ENCODE measurements around the gene MESD.

The MESD gene

DNA sequence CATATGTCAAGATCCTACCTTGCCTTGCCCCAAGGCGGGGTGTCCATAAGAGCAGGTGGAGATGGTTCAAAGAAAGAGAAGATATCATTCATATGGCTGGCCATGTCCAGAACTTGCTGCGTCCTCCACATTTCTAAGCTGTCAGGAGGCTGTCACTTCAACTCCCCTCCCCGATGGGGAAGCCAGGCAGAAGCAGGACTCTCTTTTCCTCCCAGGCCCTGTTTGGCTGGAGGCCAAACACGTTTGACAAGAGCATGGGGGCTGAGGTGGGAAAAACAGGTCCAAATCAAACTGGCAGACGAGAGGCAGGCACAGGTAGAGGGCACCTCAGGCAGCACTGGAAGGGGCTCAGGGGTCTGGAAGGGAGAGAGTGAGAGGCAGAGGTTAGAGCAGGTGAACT is 37.7 kb downstream of the MESD start:
- DNase-seq = no peak
- H3K27ac Mint-ChIP-seq = no peak overlapping the region

GRCh38 chr15:80950291-80951078 is 39.1 kb downstream of the MESD start:
- H3K9me3 Mint-ChIP-seq = no peaks in the 10 kb centered on the region
- no peak for ATAC-seq
- DNase-seq = no peak
- no peak overlapping the region for H3K4me3 Mint-ChIP-seq
- no peaks in the 10 kb centered on the region for H3K27me3 Mint-ChIP-seq
- H3K36me3 Mint-ChIP-seq (ENCODE audit: low read depth) = peaks cover 20% of the 10 kb centered on the region
- H3K4me1 Mint-ChIP-seq = peaks cover 3% of the 10 kb centered on the region
- no peak overlapping the region for H3K27ac Mint-ChIP-seq

More for the DNA sequence above, 37.7 kb downstream of the MESD start:
- Mint-ChIP-seq H3K36me3 (ENCODE audit: low read depth) (peaks cover 17% of the 10 kb centered on the region), H3K9me3 (no peaks in the 10 kb centered on the region), H3K4me1 (peaks cover 14% of the 10 kb centered on the region), H3K27me3 (no peaks in the 10 kb centered on the region), H3K4me3 (no peak overlapping the region)
- ATAC-seq = no peak

- H3K9me3 Mint-ChIP-seq = no peaks in the 10 kb centered on the region
- H3K27ac Mint-ChIP-seq = no peak overlapping the region
- no peak overlapping the region for H3K4me3 Mint-ChIP-seq
Measured at GRCh38 chr15:80949756-80950155, 39.9 kb downstream of the MESD start.

GRCh38 chr15:80948651-80949292 is 40.8 kb downstream of the MESD start:
- H3K36me3 Mint-ChIP-seq (ENCODE audit: low read depth) = peaks cover 20% of the 10 kb centered on the region
- H3K4me3 Mint-ChIP-seq = no peak overlapping the region
- DNase-seq = no peak
- no peak overlapping the region for H3K27ac Mint-ChIP-seq
- no peak for ATAC-seq
- no peaks in the 10 kb centered on the region for H3K9me3 Mint-ChIP-seq
- no peaks in the 10 kb centered on the region for H3K4me1 Mint-ChIP-seq
- H3K27me3 Mint-ChIP-seq = no peaks in the 10 kb centered on the region

More at GRCh38 chr15:80949756-80950155, 39.9 kb downstream of the MESD start:
- DNase-seq = no peak
- no peak for ATAC-seq
- Mint-ChIP-seq H3K4me1 (no peaks in the 10 kb centered on the region), H3K27me3 (no peaks in the 10 kb centered on the region), H3K36me3 (ENCODE audit: low read depth) (peaks cover 20% of the 10 kb centered on the region)

GRCh38 chr15:80946576-80946975 is 43.0 kb downstream of the MESD start:
- Mint-ChIP-seq H3K27me3 (no peaks in the 10 kb centered on the region), H3K4me1 (no peaks in the 10 kb centered on the region), H3K36me3 (ENCODE audit: low read depth) (peaks cover 25% of the 10 kb centered on the region), H3K9me3 (no peaks in the 10 kb centered on the region), H3K27ac (no peak overlapping the region), H3K4me3 (no peak overlapping the region)
- DNase-seq (no peak), ATAC-seq (no peak)

DNA sequence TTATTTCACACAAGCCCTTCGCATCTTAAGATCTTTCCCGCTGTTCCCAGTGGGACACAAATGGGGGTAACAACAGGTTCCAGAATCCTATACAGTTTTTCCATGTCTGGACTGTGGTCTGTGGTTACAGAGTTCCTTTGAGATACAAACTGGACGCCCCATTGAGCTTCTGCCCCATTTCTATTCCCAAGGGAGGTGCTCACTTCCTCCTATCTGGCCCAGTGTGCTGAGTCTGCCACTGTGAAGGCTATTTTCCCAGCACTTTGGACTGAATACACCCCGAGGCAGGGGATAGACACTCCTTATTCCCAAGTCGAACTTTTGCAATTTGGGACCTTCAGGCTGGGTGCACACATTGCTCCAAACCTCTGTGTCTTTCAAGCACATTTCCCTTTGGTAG is 44.0 kb downstream of the MESD start:
- DNase-seq (no peak), ATAC-seq (no peak)
- H3K27ac Mint-ChIP-seq = no peak overlapping the region
- H3K36me3 Mint-ChIP-seq (ENCODE audit: low read depth) = peaks cover 27% of the 10 kb centered on the region
- H3K9me3 Mint-ChIP-seq = no peaks in the 10 kb centered on the region
- H3K4me1 Mint-ChIP-seq = no peaks in the 10 kb centered on the region
- H3K27me3 Mint-ChIP-seq = no peaks in the 10 kb centered on the region
- H3K4me3 Mint-ChIP-seq = no peak overlapping the region

DNA sequence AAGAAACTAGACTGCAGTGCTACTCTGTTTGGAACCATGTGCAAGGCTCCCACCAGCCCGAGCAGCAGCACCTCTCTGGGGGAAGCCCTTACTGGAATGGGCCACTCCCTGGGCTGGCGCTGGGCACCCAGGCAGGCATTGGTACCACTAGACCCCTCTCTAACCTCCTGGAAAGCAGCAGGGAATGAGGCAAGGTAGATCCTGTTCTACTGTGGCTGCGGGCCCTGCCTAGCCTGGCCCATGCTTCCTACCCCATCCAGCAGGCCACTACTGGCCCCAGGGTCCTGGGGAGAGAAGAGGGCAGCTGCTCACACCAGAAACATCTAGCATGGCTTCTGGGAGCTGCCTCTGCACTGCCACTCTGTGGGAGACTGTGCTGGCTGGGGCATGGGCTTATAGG is 44.8 kb downstream of the MESD start:
- H3K9me3 Mint-ChIP-seq = no peaks in the 10 kb centered on the region
- no peak for DNase-seq
- H3K36me3 Mint-ChIP-seq (ENCODE audit: low read depth) = peaks cover 25% of the 10 kb centered on the region
- H3K27ac Mint-ChIP-seq = no peak overlapping the region
- no peaks in the 10 kb centered on the region for H3K27me3 Mint-ChIP-seq
- H3K4me1 Mint-ChIP-seq = no peaks in the 10 kb centered on the region
- H3K4me3 Mint-ChIP-seq = no peak overlapping the region
- no peak for ATAC-seq

- peaks cover 19% of the 10 kb centered on the region for H3K36me3 Mint-ChIP-seq (ENCODE audit: low read depth)
- no peaks in the 10 kb centered on the region for H3K27me3 Mint-ChIP-seq
- H3K27ac Mint-ChIP-seq = no peak overlapping the region
- no peaks in the 10 kb centered on the region for H3K4me1 Mint-ChIP-seq
- DNase-seq (no peak), ATAC-seq (no peak)
- no peaks in the 10 kb centered on the region for H3K9me3 Mint-ChIP-seq
- H3K4me3 Mint-ChIP-seq = no peak overlapping the region
Measured at GRCh38 chr15:80942746-80943565, 46.7 kb downstream of the MESD start.

DNA sequence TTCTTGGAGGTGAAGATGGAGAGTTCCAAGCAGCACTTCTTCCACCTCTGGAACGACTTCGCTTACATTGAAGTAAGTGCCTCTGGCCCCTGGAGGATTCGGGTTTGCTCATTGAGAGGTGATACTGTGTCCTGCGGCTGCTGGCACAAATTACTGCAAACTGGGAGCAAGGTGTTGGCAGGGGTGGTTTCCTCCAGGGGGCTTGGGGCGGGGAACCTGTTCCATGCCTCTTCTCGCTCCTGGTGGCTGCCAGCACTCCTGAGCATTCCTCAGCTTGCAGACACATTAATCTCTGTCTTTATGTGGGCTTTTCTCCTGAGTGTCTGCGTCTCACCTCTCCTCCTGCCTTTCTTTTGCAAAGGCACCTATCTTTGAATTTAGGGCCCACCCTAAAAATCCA is 47.4 kb downstream of the MESD start:
- DNase-seq = no peak
- H3K9me3 Mint-ChIP-seq = no peaks in the 10 kb centered on the region
- ATAC-seq = no peak
- no peaks in the 10 kb centered on the region for H3K4me1 Mint-ChIP-seq
- no peak overlapping the region for H3K4me3 Mint-ChIP-seq
- H3K27me3 Mint-ChIP-seq = no peaks in the 10 kb centered on the region
- peaks cover 15% of the 10 kb centered on the region for H3K36me3 Mint-ChIP-seq (ENCODE audit: low read depth)
- no peak overlapping the region for H3K27ac Mint-ChIP-seq

- H3K9me3 Mint-ChIP-seq = no peaks in the 10 kb centered on the region
- H3K4me1 Mint-ChIP-seq = no peaks in the 10 kb centered on the region
- DNase-seq = no peak
- no peak for ATAC-seq
- H3K27ac Mint-ChIP-seq = no peak overlapping the region
- H3K27me3 Mint-ChIP-seq = no peaks in the 10 kb centered on the region
- H3K36me3 Mint-ChIP-seq (ENCODE audit: low read depth) = peaks cover 12% of the 10 kb centered on the region
- no peak overlapping the region for H3K4me3 Mint-ChIP-seq
Measured at GRCh38 chr15:80940851-80941250, 48.8 kb downstream of the MESD start.

GRCh38 chr15:80940331-80940730 is 49.3 kb downstream of the MESD start:
- H3K36me3 Mint-ChIP-seq (ENCODE audit: low read depth) = peaks cover 12% of the 10 kb centered on the region
- H3K27me3 Mint-ChIP-seq = no peaks in the 10 kb centered on the region
- H3K9me3 Mint-ChIP-seq = no peaks in the 10 kb centered on the region
- DNase-seq (no peak), ATAC-seq (no peak)
- no peak overlapping the region for H3K4me3 Mint-ChIP-seq
- H3K4me1 Mint-ChIP-seq = no peaks in the 10 kb centered on the region
- H3K27ac Mint-ChIP-seq = no peak overlapping the region

DNA sequence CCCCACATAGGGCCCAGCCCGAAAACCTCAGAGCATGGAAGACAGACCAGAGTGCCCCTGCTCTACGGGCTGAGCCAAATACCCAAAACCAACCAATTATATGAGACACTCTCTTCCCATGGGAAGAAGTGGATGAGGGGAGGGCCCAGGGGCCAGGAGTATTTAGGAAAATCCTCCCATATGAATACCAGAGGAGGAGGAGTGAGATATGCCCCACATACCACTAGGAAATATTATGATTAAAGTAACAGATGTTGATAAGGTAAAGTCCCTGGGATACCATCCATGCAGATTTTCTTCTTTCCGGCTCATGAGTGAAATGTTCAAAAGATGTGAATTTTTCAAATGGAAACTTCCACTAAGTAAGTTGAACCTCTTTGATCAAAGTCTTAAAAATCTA is 50.4 kb downstream of the MESD start:
- no peaks in the 10 kb centered on the region for H3K9me3 Mint-ChIP-seq
- ATAC-seq (no peak), DNase-seq (no peak)
- peaks cover 3% of the 10 kb centered on the region for H3K4me1 Mint-ChIP-seq
- no peak overlapping the region for H3K4me3 Mint-ChIP-seq
- H3K27me3 Mint-ChIP-seq = no peaks in the 10 kb centered on the region
- H3K36me3 Mint-ChIP-seq (ENCODE audit: low read depth) = peaks cover 12% of the 10 kb centered on the region
- H3K27ac Mint-ChIP-seq = no peak overlapping the region

- ATAC-seq (no peak), DNase-seq (no peak)
- Mint-ChIP-seq H3K27me3 (no peaks in the 10 kb centered on the region), H3K27ac (no peak overlapping the region), H3K4me3 (no peak overlapping the region), H3K4me1 (peaks cover 3% of the 10 kb centered on the region), H3K36me3 (ENCODE audit: low read depth) (peaks cover 6% of the 10 kb centered on the region), H3K9me3 (no peaks in the 10 kb centered on the region)
Measured at GRCh38 chr15:80937718-80938117, 51.9 kb downstream of the MESD start.

DNA sequence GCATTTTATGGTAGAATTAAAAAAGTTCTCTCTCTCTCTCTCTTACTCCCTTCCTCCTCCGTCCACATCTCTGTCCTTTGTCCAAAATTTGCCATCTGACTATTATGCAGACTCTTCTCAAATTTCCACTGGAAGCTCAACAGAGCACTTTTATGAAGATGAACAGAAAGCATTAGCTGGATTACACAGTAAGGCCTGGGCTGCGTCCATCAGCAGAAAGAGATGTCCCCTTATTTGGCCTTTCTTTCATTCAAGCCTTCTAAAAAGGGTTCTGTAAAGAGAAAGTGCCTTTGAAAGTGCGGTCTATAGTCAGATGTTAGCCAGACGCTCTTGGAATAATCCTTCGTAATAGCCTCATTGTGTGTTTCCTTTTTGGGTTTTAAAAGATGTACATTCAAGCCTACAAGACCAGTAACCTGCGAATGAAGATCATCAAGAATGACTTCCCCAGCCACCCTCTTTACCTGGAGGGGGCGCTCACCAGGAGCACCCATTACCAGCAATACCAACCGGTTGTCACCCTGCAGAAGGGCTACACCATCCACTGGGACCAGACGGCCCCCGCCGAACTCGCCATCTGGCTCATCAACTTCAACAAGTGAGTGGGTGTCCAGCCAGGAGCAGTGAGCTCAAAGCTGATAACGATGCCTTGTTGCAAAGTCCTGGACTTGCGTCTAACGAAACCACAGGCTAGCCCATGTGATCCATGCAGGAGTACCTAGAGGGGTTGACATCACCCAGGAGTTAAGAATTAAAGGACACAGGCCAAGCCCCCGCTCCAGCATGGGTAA is 53.1 kb downstream of the MESD start:
- Mint-ChIP-seq H3K4me3 (no peak overlapping the region), H3K9me3 (no peaks in the 10 kb centered on the region), H3K27me3 (no peaks in the 10 kb centered on the region), H3K36me3 (ENCODE audit: low read depth) (peaks cover 4% of the 10 kb centered on the region), H3K27ac (no peak overlapping the region), H3K4me1 (peaks cover 3% of the 10 kb centered on the region)
- no peak for ATAC-seq
- DNase-seq = no peak
